ENCODE data around the gene KRT80.

Gene KRT80

DNA sequence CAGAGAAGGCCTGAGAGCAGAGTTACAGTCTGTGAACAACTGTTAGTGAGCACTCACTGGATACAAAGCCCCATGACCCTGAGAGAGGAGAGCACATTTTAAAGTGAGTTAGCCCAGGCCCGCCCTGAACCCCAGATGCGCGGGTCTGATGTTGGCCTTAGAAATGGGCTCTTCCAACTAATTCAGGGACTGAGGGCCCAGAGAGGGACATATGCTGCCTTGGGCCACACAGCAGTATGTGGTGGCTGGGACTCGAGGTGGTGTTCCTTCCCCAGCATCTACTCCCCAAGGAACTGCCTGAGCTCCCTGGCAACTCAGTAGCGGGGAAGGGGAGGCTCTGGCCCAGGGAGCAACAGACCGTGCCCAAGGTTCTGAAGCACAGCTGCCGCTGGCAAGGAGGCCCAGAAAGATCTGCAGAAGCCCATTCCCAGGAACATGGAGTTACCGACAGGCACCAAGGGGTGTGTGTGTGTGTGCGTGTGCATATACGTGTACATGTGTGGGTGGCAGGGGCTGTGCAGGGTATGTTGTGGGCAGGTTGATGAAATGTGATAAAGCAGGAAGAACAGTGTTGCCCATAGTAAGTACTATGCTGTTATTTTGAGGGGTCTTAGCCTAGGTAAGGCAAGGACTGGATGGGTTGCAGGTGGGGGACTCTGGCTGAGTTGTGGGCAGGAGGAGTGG is 40.5 kb downstream of the KRT80 start:
- no peak for DNase-seq

DNA sequence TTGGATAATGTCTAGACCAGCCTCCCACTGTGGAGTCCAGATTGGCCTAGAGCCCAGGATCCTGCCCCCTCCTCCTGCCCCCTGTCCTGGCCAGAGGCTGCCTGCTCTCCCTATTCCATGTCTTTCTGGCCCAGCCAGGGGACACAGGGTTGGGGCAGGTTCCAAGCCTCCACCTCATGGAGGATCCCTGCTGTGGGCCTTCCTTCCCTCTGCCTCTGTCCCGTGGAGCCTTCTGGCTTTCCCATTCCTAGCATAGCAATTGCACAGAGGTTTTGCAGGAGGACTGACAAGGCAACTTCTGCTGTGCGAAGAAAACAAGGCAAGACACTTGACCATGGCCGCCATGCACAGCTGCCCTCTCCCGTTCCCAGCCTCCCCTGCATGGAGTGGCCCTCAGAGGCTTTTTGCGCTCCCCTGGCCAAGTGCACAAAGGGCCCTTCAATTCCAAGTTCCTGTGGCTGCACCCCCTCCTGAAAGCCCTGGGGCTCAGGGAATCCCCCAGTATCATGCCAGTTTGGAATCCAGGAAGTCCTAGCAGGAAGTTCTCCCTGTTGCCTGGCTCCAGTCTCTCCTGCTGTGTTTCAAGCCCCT is 42.1 kb downstream of the KRT80 start:
- no peak for DNase-seq

DNA sequence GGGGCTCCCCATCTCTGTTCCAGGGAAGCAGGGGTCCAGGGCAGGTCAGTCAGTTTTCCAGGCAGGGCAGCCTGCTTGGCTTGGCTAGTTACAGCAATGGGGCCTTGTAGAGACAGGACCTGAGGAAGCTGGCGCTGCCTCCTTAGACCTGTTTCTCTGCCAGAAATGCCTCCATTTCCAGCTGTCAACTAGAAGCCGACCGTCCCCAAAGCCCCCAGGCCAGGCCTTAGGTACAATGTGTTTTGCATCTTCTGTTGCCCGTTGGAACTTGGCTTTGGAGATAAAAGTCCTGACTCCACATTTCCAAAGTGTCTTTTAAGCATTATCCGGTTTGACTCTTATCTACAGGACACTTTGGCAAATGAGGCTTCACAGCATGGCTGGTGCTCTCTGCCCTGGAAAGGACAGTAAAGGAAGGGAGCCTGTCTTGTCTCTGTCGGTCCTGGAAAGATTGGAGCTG is 42.6 kb downstream of the KRT80 start:
- no peak for DNase-seq

GRCh38 chr12:52148464-52149181 is 43.2 kb downstream of the KRT80 start:
- no peak for DNase-seq

GRCh38 chr12:52147964-52148463 is 43.8 kb downstream of the KRT80 start:
- DNase-seq, result no peak

DNA sequence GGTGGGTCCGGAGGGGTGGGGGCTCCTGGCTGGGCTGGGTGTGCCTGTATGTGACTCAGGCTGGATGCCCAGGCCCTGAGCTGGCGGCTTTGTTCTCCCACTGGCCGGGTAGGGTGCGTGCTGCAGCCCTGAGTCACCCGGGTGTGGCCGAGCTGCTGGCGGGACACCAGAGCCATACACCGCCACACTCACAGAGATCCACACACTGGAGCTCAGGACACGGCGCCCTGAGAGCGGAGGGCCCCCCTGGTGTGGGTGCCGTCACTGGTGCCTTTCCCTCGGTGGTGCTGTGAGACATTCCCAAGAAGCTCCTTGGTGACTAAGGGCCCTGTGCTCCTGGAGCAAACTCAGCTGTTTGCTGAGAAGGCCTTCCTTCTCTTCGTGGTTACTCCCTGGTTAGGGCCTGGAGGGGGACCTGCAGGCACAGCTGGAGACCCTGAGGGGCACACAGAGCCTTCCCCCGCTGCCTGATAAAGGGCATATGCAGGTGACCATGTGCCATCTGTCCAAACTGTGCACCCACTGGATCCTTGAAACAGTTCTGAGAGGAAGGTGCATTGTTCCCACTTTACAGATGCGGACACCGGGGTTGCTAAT is 44.3 kb downstream of the KRT80 start:
- DNase-seq, result no peak

DNA sequence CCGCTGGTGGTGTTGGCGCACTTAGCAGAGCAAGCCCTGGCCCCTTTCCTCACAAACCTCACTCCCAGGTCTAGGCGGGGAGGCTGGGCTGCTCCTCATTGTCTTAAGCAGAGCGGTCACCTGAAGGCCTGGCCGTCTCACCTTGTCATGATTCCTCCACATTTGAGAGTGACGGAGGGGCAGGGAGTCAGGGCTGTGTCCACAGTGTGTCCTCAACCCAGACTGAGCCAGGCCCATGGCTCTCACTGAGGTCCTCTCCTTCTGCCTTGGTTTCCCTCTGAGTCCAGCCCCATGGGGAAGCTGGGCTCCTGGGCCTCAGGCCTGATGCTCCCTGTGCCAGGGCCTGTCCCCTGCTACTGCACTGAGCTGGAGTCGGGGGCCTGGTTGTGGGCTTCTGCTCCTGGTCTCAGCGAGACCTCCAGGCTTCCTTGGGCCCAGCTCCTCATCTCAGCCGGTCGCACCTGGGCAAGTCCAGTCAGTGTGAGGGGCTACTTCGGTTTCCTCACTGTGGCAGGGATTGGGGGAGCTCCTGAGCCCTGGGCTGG is 44.9 kb downstream of the KRT80 start:
- no peak for DNase-seq

- no peak for DNase-seq
These were observed 45.6 kb downstream of the KRT80 start for GRCh38 chr12:52146089-52146821.

- no peak for DNase-seq
These were observed 46.4 kb downstream of the KRT80 start for GRCh38 chr12:52145228-52146088.

DNA sequence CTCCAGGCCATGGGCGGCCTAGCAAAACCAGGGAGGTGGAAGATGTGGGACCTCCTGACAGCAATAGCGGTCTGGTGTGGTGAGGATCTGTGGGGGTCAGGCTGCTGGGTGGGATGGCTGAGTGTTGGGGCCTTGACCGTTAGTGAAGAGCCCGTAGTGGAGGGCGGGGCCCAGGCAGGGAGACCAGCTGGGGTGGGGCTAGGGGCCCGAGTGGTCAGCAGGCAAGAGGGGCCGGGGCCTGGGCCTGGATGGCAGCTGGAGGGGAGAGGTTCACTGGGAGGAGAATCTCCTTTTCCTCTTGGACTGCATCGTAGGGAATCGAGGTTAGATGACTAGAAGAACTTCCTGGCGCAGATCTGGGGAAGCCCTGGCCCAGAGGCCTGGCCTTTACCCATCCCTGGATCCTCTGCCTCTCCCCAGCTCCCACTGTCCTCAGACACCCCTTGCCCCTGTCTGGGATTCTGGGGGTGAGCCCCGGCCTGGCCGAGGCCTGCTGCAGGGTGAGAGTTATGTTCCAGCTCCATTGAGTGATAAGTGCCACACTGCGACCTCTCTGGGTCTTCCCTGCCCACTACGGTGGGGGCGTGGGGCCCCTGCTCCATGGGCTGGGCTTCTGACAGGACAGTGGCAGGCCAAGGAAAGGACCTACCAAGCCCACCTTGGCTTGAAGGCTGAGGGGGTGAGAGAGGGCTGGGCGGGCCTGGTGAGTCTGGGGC is 47.1 kb downstream of the KRT80 start:
- no peak for DNase-seq

- no peak for DNase-seq
These were observed 49.4 kb downstream of the KRT80 start for GRCh38 chr12:52142431-52142830.

DNA sequence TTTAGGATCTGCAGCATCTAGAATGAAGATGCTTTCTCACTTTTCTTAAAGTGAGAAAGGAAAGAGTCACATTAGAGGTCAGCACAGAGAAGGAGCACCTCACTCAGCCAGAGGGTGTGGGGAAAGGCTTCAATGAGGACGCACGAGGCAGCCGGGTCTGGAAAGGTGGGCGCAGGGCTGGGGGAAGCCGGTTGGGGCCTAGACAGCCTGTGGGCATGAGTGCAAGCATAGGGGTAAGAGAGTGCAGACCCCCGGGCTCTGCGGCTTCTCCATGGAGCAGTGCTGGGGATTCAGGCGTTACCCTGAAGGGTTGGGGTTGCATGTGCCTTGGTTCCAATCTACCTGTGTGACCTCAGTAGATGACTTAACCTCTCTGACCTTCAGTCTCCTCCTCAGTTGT is 49.9 kb downstream of the KRT80 start:
- no peak for DNase-seq

GRCh38 chr12:52141306-52141705 is 50.5 kb downstream of the KRT80 start:
- no peak for DNase-seq

DNA sequence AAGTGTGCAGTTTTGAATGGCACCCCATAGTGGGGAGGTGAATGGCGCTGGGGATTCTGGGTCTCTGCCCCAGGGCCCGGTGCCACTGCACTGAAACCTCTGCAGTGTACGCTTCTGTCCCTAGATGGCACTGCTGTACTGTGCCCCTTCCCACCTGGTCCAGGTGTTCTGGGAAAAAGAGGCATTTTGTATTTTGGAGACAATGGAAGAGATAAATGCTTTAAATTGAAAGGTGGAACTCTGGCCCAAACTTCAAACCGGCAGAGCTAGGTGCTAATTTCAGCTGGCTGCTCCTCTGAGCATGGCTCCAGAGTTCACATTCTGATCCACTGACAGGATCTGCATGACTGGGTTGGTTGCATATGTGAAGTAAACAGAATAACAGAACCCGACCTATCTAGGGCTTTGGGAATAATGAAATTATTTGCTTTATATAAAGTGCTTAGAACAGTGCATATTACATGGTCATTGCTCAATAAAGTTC is 52.2 kb downstream of the KRT80 start:
- DNase-seq, result peak; percentile 45

GRCh38 chr12:52139147-52139546 is 52.7 kb downstream of the KRT80 start:
- DNase-seq, result no peak

- DNase-seq, result no peak
These were observed 54.1 kb downstream of the KRT80 start for GRCh38 chr12:52137746-52138145.

DNA sequence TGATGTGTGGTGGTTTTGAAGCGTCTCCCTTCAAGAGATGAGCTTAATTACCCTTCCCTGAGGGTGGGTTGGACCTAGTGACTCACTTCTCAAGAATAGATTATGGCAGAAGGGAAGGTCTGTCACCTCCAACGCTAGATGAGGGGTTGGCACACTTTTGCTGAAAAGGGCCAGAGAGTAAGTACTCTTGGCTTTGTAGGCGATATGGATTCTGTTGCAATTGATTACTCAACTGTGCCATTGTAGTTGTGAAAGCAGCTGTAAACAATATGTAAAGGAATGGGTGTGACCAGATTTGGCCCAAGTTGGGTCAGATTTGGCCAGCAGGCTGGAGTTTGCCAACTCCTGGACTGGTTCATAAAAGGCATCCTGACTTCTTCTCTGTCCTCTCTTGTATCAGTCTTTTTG is 59.1 kb downstream of the KRT80 start:
- DNase-seq, result no peak

DNA sequence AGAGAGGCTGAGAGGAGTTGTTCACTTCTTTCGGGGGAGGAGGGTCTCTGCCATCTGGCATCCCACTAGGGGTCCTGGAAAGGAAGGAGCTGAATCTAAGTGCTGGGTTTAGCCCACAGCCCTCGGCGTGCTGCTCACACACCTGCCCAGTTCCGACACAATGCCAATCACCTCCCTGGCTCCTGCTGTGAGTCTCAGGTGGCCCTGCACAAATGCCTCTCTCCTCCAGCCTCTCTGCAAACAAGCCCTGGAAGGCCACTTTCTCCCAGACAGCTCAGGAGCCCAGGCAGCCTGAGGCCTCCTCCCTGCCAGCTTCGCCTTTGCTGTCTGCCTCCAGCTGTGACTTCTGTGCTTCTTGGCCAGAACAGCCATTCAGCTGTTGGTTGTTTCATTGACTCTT is 61.1 kb downstream of the KRT80 start:
- no peak for DNase-seq

- no peak for DNase-seq
These were observed 63.9 kb downstream of the KRT80 start for GRCh38 chr12:52127683-52128450.
